SK-N-SH treated with all-trans-retinoic acid at 6 μM for 48 hours (cell line): Measurements from ENCODE around the gene STAM.

Experiments
- ARNTL ChIP-seq: fragments of 450-650 bp; formaldehyde crosslinking; IDR thresholded peaks from 2 replicates; pipeline ENCODE4 v1.5.0; 2020; ENCODE audit warnings: low read depth, mild to moderate bottlenecking, moderate library complexity, borderline replicate concordance
- ESRRG ChIP-seq: fragments of 250-450 bp; sonication (Bioruptor Pico); IDR thresholded peaks from 2 replicates; pipeline ENCODE4 v1.6.1; 2021; ENCODE audit warnings: mild to moderate bottlenecking
- PATZ1 ChIP-seq: fragments of 250-450 bp; sonication (Bioruptor Pico); IDR thresholded peaks from 2 replicates; pipeline ENCODE4 v1.8.0; 2020; ENCODE audit warnings: mild to moderate bottlenecking, moderate library complexity, borderline replicate concordance
- PPARA ChIP-seq: fragments of 250-450 bp; sonication (Bioruptor Pico); IDR thresholded peaks from 2 replicates; pipeline ENCODE4 v1.5.0; 2020; ENCODE audit warnings: mild to moderate bottlenecking, borderline replicate concordance
- RARB ChIP-seq: fragments of 250-450 bp; sonication (Bioruptor Pico); IDR thresholded peaks from 2 replicates; pipeline ENCODE4 v1.8.0; 2021; ENCODE audit warnings: mild to moderate bottlenecking, moderate library complexity
- TCF4 ChIP-seq: fragments of 250-450 bp; sonication (Bioruptor Pico); IDR thresholded peaks from 2 replicates; pipeline ENCODE4 v1.8.0; 2021; ENCODE audit warnings: mild to moderate bottlenecking, moderate library complexity, borderline replicate concordance
- TSHZ2 ChIP-seq: fragments of 250-450 bp; sonication (Bioruptor Pico); IDR thresholded peaks from 2 replicates; pipeline ENCODE4 v1.5.0; 2020; ENCODE audit warnings: mild to moderate bottlenecking, moderate library complexity
- ZC3H10 ChIP-seq: fragments of 250-450 bp; sonication (Bioruptor Pico); IDR thresholded peaks from 2 replicates; pipeline ENCODE4 v1.5.1; 2021; ENCODE audit warnings: mild to moderate bottlenecking, moderate library complexity
- ZFP3 ChIP-seq: fragments of 250-450 bp; sonication (Bioruptor Pico); IDR thresholded peaks from 2 replicates; pipeline ENCODE4 v1.5.0; 2020; ENCODE audit warnings: mild to moderate bottlenecking, moderate library complexity
- ZFP30 ChIP-seq: fragments of 450-650 bp; formaldehyde crosslinking; IDR thresholded peaks from 2 replicates; pipeline ENCODE4 v1.5.0; 2022; ENCODE audit warnings: mild to moderate bottlenecking, moderate library complexity
- TF ChIP-seq, protein P1 (sequence below): fragments of 250-450 bp; sonication (Bioruptor Pico); IDR thresholded peaks from 2 replicates; pipeline ENCODE4 v1.5.1; 2020; ENCODE audit warnings: low read depth, mild to moderate bottlenecking, moderate library complexity

- TF ChIP-seq, protein P1, sequence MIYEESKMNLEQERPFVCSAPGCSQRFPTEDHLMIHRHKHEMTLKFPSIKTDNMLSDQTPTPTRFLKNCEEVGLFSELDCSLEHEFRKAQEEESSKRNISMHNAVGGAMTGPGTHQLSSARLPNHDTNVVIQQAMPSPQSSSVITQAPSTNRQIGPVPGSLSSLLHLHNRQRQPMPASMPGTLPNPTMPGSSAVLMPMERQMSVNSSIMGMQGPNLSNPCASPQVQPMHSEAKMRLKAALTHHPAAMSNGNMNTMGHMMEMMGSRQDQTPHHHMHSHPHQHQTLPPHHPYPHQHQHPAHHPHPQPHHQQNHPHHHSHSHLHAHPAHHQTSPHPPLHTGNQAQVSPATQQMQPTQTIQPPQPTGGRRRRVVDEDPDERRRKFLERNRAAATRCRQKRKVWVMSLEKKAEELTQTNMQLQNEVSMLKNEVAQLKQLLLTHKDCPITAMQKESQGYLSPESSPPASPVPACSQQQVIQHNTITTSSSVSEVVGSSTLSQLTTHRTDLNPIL (CRISPR knock-in tag), result no peak
- TF ChIP-seq RARB (CRISPR knock-in tag), result no peak
- TF ChIP-seq TCF4 (CRISPR knock-in tag), result no peak
- TF ChIP-seq ZFP3, result no peak
- TF ChIP-seq PATZ1 (CRISPR knock-in tag), result no peak
- TF ChIP-seq ARNTL, result no peak
- TF ChIP-seq PPARA, result no peak
- no peak for TF ChIP-seq ESRRG (CRISPR knock-in tag)
- no peak for TF ChIP-seq TSHZ2
- TF ChIP-seq ZFP30 (CRISPR knock-in tag), result no peak
- no peak for TF ChIP-seq ZC3H10 (CRISPR knock-in tag)
Measured at GRCh38 chr10:17597386-17597785, 46.6 kb upstream of the STAM start.
